ENCODE results near the gene NPHP4.

Gene NPHP4

DNA sequence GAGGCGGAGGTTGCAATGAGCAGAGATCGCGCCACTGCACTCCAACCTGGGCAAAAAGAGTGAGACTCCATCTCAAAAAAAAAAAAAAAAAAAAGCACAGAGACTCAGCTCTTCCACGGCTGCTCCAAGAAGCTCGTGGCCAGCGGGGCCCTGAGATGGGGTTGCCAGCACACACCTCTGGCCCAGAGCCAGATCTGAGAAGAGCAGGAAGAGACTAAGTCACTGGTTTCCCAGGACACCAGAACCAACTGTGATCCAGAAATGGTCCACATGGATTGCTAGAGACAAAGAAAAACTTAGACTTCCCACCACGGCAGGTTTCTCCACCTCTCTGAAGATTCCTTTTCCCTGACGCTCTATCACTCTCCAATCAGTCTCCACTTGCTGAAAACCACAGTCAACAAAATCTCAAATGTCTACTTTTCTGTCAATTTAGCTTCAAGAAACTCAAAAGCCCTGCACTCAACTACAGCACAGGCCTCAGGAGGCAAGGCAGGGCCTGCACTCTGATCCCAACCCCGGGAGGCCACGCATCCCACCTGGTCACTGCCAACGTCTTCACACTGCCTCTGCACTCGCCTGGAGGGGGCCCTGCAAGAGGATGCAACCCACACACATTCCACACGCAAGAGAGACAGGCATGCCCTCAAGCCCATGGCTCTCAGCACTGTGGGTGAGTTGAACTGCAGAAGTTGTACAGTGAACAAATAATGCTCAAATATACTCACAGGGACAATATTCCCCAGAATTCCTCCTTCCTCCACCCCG, 79.0 kb downstream of the NPHP4 start:
- DNase-seq (ENCODE audit: low read depth in 2 of 2) = no peak

DNA sequence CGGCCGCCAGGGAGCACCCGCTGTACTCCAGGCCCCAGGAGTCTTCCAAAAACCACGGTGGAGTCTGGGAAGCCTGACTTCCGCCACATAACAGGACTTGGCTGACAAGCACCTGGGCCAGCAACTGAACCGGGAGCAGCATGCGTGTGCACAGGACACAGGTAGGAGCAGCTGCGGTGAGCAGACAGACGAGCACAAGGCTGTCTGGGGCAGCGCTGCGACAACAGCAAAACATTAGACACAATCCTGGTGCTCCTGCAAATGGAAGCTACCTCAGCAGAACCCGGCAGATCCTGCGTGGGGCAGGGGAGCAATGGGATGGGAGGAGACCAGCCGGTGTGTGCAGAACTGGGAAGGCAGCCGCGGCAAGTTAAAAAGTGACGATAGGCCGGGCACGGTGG, 80.4 kb downstream of the NPHP4 start:
- no peak for DNase-seq (ENCODE audit: low read depth in 2 of 2)

- DNase-seq (ENCODE audit: low read depth in 2 of 2) = no peak
Observed at GRCh38 chr1:5911157-5911556, 81.1 kb downstream of the NPHP4 start.

- no peak for DNase-seq (ENCODE audit: low read depth in 2 of 2)
Observed at GRCh38 chr1:5910666-5911065, 81.6 kb downstream of the NPHP4 start.

DNA sequence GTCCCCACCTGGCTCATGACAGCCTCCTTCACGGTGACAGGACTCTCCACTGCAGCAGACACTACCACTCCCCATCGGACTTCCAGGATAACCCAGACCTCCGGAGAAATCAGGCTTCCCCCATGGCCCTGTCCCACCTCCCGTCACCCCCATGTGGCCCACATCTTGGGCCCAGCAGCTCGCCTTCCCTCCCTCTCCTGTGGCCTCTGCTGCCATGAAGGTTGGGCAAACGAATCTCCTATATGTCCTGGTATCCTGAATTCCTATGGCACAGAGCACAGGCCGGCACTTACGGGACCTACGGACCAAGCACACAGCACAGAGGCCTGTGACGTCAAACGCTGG, 82.0 kb downstream of the NPHP4 start:
- DNase-seq (ENCODE audit: low read depth in 2 of 2) = no peak

DNA sequence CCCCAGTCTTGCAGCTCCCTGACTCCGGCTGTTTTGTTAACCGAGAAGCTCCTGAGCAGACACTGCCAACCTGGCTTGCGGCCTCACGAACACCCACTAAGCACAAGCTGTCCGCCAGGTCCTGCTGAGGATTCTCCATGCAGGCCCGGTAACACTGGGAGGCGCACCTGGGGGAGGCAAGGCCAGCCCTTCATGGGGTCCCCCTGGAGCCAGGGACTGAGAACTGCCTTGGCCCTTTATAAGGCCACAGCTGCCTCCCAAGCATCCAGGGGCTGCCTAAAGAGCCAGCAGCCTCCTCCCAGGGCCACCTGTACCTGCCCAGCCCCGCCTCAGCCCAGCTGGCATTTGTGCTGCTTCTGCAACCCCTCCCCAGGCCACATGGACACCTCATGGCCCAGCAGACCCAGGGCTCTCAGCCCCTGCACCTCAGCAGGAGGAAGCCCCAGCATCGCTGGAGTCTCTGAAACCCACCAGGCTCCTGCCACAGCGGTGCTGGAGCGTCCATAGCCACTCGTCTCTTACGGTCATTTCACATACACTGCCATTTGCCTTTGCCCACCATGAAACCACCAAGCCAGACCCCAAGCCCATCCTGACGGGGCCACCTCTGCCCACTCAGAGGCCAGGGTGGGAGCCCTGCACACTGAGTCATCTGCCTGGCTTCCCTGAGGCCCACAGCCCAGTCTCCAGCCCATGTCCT, 82.5 kb downstream of the NPHP4 start:
- no peak for DNase-seq (ENCODE audit: low read depth in 2 of 2)

- no peak for DNase-seq (ENCODE audit: low read depth in 2 of 2)
Observed at GRCh38 chr1:5908461-5909375, 83.5 kb downstream of the NPHP4 start.

GRCh38 chr1:5907966-5908365, 84.3 kb downstream of the NPHP4 start:
- DNase-seq (ENCODE audit: low read depth in 2 of 2) = no peak

GRCh38 chr1:5907386-5907785, 84.8 kb downstream of the NPHP4 start:
- no peak for DNase-seq (ENCODE audit: low read depth in 2 of 2)

DNA sequence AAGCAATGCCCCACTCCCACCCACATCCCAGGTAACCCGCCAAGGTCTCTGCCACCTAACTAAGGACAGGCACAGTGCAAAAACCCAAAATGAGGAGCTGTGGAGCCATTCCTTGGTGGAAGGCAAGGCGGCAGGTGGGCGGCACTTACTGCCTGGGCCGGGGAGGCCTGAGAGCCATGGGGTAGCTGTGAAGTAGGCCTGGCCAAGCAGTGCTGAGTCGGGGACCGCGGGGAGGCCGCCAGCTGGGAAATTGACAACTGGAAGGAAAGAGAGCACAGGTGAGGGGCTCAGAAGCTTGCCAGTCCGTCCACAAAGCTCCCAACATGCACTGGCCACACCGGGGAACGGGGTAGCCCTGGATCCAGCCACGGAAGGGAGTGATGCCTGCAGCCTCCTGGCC, 85.3 kb downstream of the NPHP4 start:
- no peak for DNase-seq (ENCODE audit: low read depth in 2 of 2)

DNA sequence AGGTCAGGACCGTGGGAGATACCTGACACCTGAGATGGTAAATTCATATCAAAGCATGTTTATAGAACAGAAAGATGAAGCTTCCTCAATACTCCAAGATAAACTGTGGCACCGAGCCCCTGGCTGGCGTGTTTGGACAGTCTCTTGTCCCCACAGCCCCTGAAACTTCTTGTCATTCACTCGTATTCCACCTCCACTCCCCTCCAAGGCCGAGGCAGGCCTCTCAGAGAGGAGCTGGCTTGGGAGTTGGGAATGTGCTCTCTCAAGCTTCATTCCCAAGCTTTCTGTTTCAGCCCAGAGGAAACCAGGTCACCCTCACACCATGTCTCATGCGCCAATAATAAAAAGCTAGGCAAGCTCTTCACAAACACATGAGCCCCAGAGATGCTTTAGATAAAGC, 86.1 kb downstream of the NPHP4 start:
- DNase-seq (ENCODE audit: low read depth in 2 of 2) = no peak

GRCh38 chr1:5905436-5905835, 86.8 kb downstream of the NPHP4 start:
- no peak for DNase-seq (ENCODE audit: low read depth in 2 of 2)

GRCh38 chr1:5904551-5904950, 87.7 kb downstream of the NPHP4 start:
- DNase-seq (ENCODE audit: low read depth in 2 of 2) = no peak

DNA sequence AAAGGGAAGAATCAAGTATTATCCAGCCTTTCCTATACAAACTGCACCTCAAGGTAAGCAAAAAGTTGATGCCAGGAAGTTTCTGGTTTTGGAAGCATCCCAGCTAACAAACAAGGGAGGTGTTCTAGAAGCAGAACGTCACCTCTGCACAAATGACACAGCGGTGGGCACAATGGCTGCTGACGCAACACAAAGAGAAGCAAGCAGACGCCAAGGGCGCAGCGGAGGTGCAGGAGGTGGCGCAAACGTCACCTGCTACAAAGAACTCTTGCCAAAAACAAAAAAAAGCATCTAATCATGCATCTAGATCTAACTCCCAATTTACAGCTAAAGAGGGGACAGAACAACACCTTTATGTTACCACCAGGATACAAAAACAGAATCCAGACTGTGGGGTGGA, 88.5 kb downstream of the NPHP4 start:
- no peak for DNase-seq (ENCODE audit: low read depth in 2 of 2)

- no peak for DNase-seq (ENCODE audit: low read depth in 2 of 2)
Observed at GRCh38 chr1:5903031-5903430, 89.2 kb downstream of the NPHP4 start.

GRCh38 chr1:5901841-5902240, 90.4 kb downstream of the NPHP4 start:
- no peak for DNase-seq (ENCODE audit: low read depth in 2 of 2)

DNA sequence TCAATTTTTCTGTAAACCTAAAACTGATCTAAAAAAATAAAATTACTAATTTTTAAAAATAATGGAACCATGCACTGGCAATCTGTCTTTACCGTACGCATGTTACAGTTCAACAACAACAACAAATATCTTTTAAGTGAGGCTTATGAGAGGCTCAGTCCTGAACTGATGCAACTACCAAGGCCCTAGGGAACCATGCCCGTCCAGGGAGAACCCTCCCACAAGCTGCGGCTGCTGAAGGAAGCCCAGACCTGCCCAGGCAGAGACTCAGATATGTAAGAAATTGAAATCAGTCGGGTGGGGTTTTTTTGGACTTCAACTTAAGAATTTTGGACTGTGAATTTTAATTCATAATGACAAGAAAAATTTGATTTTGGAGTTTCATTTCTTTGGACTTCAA, 91.1 kb downstream of the NPHP4 start:
- no peak for DNase-seq (ENCODE audit: low read depth in 2 of 2)

DNA sequence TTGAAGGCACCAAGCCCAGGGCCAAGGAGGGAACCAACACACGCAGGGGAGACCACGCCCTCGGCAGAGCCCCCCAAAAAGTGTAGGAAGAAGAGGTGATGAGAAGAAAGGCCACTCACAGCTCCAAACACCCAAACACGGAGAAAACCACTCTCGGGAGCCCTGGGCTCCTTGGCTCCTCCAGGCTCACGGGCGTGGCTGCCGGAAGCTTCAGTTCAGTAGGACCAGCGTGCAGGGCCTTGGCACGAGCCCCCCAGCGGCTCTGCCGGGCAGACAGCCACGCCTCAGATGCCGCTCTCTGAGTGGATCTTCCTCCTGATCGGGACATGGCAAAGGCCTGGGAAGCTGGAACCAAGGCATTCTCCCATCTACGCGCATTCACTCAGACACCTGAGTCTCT, 94.0 kb downstream of the NPHP4 start:
- no peak for DNase-seq (ENCODE audit: low read depth in 2 of 2)

DNA sequence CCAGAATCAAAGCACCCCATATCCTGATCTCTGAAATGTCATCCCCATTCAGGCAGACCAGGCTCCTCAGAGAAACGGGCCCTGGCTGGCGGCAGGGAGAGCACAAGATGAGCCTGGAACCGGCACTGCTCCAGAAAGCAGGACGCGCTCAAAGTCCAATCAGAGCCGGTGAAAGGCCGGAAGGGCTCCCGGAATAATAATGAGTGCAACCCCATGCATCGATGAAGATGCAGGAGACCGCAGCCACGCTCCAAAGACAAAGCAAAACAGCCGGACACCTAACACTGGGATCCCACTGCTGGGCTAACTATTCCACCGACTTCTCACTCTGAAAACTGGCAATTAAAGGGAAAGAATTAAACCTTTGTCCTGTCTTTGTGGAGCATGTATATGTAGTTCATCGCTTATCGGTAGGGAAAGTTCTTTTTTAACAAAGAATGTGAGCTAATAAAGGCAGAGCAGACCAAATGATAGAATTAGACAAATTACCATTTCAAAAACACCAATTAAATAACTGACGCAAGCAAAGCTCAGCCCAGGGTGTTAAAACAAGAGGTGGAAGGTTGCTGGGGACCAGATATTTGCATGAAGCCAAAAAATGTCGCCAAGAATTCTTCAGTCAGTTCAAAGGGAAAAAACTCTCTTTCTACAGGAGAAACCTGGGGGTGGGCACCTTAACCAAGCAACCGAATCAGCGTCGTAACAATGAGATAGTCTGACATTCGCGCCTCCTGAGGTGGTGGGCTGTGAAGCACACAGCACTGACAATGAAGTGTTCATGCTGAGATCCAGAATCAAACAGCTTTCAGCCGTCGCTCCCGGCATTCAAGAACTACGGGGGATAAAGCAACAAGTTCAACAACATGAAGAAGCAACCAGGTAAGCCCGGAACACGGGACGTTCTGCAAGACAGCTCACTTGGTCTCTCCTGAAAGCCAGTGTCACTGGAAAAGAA, 95.2 kb downstream of the NPHP4 start:
- DNase-seq (ENCODE audit: low read depth in 2 of 2) = no peak

DNA sequence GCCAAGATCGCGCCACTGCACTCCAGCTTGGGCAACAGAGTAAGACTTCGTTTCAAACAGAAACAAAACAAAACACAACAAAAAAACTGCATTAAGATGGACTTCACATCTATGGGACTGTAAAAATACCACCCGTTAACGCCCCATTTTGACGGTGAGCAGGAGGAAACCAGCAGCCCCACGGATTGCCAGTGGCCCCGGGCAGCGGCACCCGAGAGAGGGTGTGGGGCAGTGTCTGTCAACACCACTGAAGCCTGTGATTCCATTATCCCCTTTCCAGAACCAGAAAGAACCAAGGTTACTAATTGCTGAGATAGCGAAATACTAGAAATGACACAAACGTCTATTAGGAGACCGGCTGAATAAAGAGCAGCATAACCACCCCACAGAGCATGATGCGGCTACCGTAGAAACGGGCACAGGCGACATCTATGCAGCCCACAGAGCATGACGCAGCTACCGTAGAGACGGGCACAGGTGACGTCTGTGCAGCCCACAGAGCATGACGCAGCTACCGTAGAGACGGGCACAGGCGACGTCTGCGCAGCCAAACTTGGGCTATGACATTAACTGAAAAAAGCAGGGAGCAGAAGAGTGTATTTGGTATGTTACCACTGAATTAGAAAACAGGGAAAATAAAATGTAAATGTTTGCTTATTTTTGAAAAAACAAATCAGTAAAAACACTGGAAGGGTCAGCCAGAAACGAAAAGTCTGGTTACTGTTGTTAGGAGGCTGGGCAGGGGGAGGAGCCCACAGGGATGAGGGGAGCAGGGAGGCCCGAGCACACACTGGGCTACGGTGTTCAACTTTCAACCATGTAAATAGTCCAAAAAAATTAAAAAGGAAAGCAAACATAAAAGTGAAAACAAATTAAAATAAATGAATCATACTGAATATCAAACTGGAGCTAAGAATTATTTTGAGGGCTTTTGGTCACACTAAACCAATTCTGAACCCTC, 96.5 kb downstream of the NPHP4 start:
- DNase-seq (ENCODE audit: low read depth in 2 of 2) = no peak

Data from stimulated activated CD8-positive, alpha-beta memory T cell treated with anti-CD3 and anti-CD28 coated beads, Interleukin-2, amount 100 ng/mL, for 1 hour (primary cell).